Mesothelial cell of epicardium (in vitro differentiated cells): ENCODE results near the gene ZCCHC14. TPM values are rescaled to one million over a fixed set of nuclear protein-coding genes. Genes with fewer than 3 reads are reported as not detected.
A peak's percentile ranks its signal among the peaks of the same experiment; 100 is the strongest.

Experiments
- DNase-seq, 2 experiments: peaks; one replicate each; pipeline ENCODE4 v3.0.0; 2021; ENCODE audit warnings: low spot score in 2 of 2; ENCODE audit not compliant: unreplicated experiment in 2 of 2
- H3K27ac Mint-ChIP-seq: 2 replicates; pipeline ENCODE4 v1.8.0; 2021; ENCODE audit warnings: mixed read lengths
- H3K27me3 Mint-ChIP-seq: 2 replicates; pipeline ENCODE4 v1.8.0; 2021; ENCODE audit warnings: low read depth, mixed read lengths
- H3K36me3 Mint-ChIP-seq: 2 replicates; pipeline ENCODE4 v1.8.0; 2021; ENCODE audit warnings: mixed read lengths
- H3K4me1 Mint-ChIP-seq: 2 replicates; pipeline ENCODE4 v1.8.0; 2021; ENCODE audit warnings: mixed read lengths
- H3K4me3 Mint-ChIP-seq: 2 replicates; pipeline ENCODE4 v1.8.0; 2021; ENCODE audit warnings: mild to moderate bottlenecking, moderate library complexity, mixed read lengths
- H3K9me3 Mint-ChIP-seq: 2 replicates; pipeline ENCODE4 v1.8.0; 2021; ENCODE audit warnings: mixed read lengths
- total RNA-seq: library from RNA; stranded (reverse); gene quantifications from 3 replicates; pipeline ENCODE4 v1.2.1, GENCODE V29; 2021
- TF ChIP-seq, protein P1 (sequence below): fragments of 200-600 bp; sonication (generic); IDR thresholded peaks from one replicate; pipeline ENCODE4 v1.5.0; 2021; ENCODE audit warnings: antibody characterized with exemption; ENCODE audit not compliant: unreplicated experiment

The ZCCHC14 gene
- total RNA-seq, 1 donor from 2014 or later: 37.3 TPM

DNA sequence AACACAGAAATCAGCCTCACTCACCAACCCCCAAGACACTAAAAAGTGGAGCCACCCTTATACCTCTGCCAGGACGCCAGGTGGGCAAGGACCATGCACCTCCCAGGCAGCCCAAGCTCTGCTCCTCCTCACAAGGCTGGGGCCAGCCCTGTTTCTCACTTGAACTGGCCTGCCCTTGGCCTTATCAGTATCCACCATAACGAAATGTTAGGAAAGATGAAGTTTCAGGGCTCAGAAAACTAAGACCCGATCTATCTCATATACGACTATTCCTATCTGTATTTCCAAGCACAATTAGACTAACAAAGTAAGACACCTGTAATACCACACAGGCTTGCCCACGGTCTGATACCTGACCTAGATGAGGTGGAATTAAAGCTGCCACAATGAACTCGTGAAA, 116.2 kb downstream of the ZCCHC14 start:
- Mint-ChIP-seq H3K27ac (no peak overlapping the region), H3K4me1 (peaks cover 12% of the 10 kb centered on the region), H3K36me3 (peaks cover 6% of the 10 kb centered on the region), H3K9me3 (no peaks in the 10 kb centered on the region), H3K27me3 (no peaks in the 10 kb centered on the region), H3K4me3 (no peak overlapping the region)
- DNase-seq: no peak
- TF ChIP-seq, protein P1, sequence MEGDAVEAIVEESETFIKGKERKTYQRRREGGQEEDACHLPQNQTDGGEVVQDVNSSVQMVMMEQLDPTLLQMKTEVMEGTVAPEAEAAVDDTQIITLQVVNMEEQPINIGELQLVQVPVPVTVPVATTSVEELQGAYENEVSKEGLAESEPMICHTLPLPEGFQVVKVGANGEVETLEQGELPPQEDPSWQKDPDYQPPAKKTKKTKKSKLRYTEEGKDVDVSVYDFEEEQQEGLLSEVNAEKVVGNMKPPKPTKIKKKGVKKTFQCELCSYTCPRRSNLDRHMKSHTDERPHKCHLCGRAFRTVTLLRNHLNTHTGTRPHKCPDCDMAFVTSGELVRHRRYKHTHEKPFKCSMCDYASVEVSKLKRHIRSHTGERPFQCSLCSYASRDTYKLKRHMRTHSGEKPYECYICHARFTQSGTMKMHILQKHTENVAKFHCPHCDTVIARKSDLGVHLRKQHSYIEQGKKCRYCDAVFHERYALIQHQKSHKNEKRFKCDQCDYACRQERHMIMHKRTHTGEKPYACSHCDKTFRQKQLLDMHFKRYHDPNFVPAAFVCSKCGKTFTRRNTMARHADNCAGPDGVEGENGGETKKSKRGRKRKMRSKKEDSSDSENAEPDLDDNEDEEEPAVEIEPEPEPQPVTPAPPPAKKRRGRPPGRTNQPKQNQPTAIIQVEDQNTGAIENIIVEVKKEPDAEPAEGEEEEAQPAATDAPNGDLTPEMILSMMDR: no peak

DNA sequence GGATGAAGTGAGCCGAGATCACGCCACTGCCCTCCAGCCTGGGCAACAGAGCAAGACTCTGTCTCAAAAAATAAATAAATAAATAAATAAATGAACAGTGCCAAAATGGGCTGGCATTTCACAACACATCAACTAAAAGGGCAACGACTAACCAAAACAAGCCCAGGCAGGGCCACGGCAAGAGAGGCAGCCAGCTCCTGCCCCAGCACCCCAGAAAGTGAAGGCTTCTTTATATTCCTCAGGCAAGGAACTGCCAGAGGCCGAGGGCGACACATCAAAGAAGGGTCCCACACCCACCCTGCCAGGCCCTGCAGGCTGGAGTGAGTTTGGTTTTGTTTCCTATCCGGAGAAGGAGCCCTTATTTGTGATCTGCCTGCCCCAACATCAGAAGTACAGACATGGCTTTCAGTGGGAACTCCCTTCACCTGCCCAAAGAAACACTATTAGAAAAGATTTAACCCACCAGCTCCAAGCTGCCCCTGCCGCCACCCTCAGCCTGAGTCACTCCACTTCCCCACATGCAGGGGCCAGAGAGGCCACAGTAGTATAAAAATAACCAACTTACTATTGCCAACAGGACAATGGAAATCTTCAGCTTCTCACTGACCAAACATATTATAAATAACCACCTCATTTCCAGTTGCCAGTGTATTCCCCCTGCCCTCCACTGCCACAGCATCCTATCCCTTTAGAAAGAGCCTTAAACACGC, 117.2 kb downstream of the ZCCHC14 start:
- H3K9me3 Mint-ChIP-seq: no peaks in the 10 kb centered on the region

DNA sequence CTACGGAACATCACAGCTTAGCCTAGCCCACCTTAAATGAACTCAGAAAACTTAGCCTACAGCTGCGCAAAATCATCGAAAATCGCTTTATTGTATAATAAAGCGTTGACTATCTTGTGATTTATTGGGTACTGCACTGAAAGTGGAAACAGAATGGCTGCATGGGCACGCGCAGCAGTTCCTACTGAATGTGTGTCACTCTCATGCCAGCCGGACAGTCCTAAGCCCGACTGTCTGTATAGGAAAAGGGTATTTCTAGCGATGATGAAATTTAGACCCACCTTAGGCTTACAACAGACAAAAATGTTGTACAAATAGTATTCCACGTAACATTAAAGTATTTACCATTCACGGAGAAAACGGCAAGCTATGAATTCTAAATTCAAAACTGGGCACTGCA, 118.5 kb downstream of the ZCCHC14 start:
- no peak for DNase-seq
- H3K27ac Mint-ChIP-seq: no peak overlapping the region
- H3K27me3 Mint-ChIP-seq: no peaks in the 10 kb centered on the region
- H3K4me1 Mint-ChIP-seq: peaks cover 6% of the 10 kb centered on the region
- no peaks in the 10 kb centered on the region for H3K9me3 Mint-ChIP-seq
- TF ChIP-seq, protein P1: no peak
- H3K36me3 Mint-ChIP-seq: peaks cover 6% of the 10 kb centered on the region
- no peak overlapping the region for H3K4me3 Mint-ChIP-seq

More for the DNA sequence above, 117.2 kb downstream of the ZCCHC14 start:
- Mint-ChIP-seq H3K4me1 (peaks cover 7% of the 10 kb centered on the region), H3K4me3 (no peak overlapping the region), H3K27me3 (no peaks in the 10 kb centered on the region), H3K27ac (no peak overlapping the region), H3K36me3 (peaks cover 6% of the 10 kb centered on the region)
- no peak for DNase-seq
- TF ChIP-seq, protein P1: no peak

DNA sequence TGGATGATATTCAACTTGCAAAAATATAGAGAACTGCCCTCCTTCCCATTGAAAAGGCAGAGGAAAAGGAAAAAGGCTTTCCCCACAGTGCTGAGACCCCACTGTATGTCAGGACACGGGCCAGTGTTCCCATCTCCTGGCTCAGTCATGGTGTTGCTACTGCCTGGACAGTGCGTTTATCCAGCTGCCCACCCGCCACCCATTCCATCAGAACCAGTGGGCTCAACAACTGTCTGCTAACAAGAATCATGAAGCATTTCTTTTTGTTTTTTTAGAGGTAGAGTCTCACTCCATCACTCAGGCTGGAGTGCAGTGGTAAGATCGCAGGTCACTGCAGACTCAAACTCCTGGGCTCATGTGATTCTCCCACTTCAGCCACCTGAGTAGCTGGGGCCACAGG, 120.5 kb downstream of the ZCCHC14 start:
- peaks cover 6% of the 10 kb centered on the region for H3K4me1 Mint-ChIP-seq
- H3K4me3 Mint-ChIP-seq: no peak overlapping the region
- H3K27me3 Mint-ChIP-seq: no peaks in the 10 kb centered on the region
- TF ChIP-seq, protein P1: no peak
- no peak for DNase-seq
- peaks cover 3% of the 10 kb centered on the region for H3K36me3 Mint-ChIP-seq
- no peak overlapping the region for H3K27ac Mint-ChIP-seq
- H3K9me3 Mint-ChIP-seq: no peaks in the 10 kb centered on the region

DNA sequence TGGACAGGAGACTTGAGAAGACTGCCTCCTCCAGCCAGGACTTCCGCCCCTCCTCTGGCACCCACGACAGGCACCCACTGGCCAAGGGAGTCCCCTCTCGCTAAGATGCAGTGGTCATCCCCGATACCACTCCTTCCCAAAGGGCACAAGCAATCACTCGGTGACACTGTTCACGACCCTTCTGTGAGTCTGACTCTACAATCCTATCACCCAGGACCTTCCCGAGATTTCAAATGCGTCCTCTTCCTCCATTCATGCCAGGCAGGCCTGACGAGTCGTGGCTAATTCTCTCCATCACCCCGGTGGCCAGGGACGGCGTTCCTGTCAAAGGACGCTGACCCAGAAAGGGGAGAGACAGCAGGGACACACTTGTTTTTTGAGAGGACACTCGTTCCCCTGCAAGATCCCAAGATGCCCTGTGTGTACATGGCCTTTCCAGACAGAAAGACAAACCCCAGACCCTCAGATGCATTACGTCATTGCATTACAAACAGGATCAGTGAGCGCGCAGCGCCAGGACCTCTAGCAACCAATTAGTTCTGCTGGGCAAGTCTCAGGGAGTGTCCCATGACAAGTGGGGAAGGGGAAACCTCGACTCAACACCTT, 121.5 kb downstream of the ZCCHC14 start:
- peaks cover 6% of the 10 kb centered on the region for H3K4me1 Mint-ChIP-seq
- H3K36me3 Mint-ChIP-seq: peaks cover 6% of the 10 kb centered on the region
- DNase-seq: no peak
- no peak overlapping the region for H3K4me3 Mint-ChIP-seq
- H3K27ac Mint-ChIP-seq: peak overlapping the region; percentile 55
- H3K9me3 Mint-ChIP-seq: no peaks in the 10 kb centered on the region
- TF ChIP-seq, protein P1: no peak
- H3K27me3 Mint-ChIP-seq: no peaks in the 10 kb centered on the region
